OCI-LY1 (cell line): Measurements from ENCODE around the gene PCNX2.

Experiments
- H2AFZ ChIP-seq: fragments of 200-600 bp; sonication (generic), shearing (Covaris generic); 2 replicates; pipeline ENCODE4 v1.6.0; 2014; ENCODE audit warnings: antibody characterized with exemption, mild to moderate bottlenecking, low read length
- H3F3A ChIP-seq: fragments of 200-600 bp; sonication (generic), shearing (Covaris generic); 2 replicates; pipeline ENCODE4 v1.6.0; 2014; ENCODE audit warnings: mild to moderate bottlenecking, antibody characterized with exemption, low read length, moderate library complexity; ENCODE audit not compliant: insufficient read depth
- H3K27ac ChIP-seq: fragments of 200-600 bp; sonication (generic); 2 replicates; pipeline ENCODE4 v1.5.1; 2014; ENCODE audit warnings: low read length, mixed run types, mild to moderate bottlenecking, low read depth; ENCODE audit not compliant: poor library complexity, severe bottlenecking
- H3K27me3 ChIP-seq: fragments of 200-600 bp; sonication (generic); 2 replicates; pipeline ENCODE4 v1.6.0; 2014; ENCODE audit warnings: antibody characterized with exemption, mild to moderate bottlenecking, low read length, moderate library complexity; ENCODE audit not compliant: insufficient read depth
- H3K36me3 ChIP-seq: fragments of 200-600 bp; sonication (generic); 2 replicates; pipeline ENCODE4 v1.6.1; 2014; ENCODE audit warnings: mild to moderate bottlenecking, antibody characterized with exemption, low read length, moderate library complexity, mixed read lengths; ENCODE audit not compliant: insufficient read depth
- H3K4me1 ChIP-seq: fragments of 200-600 bp; sonication (generic); 2 replicates; pipeline ENCODE4 v1.5.1; 2014; ENCODE audit warnings: mild to moderate bottlenecking, low read length, moderate library complexity; ENCODE audit not compliant: insufficient read depth, severe bottlenecking
- H3K4me2 ChIP-seq: fragments of 200-600 bp; sonication (generic), shearing (Covaris generic); 2 replicates; pipeline ENCODE4 v1.6.1; 2014; ENCODE audit warnings: low read length
- H3K4me3 ChIP-seq: fragments of 200-600 bp; sonication (generic); 2 replicates; pipeline ENCODE4 v1.5.1; 2014; ENCODE audit warnings: low read length, low read depth, mild to moderate bottlenecking, mixed read lengths; ENCODE audit not compliant: poor library complexity, severe bottlenecking
- H3K79me2 ChIP-seq: fragments of 200-600 bp; shearing (Covaris generic); 2 replicates; pipeline ENCODE4 v1.6.1; 2016; ENCODE audit warnings: mixed run types, low read length, mixed read lengths; ENCODE audit not compliant: insufficient read depth
- H3K9ac ChIP-seq: fragments of 200-600 bp; sonication (generic), shearing (Covaris generic); 2 replicates; pipeline ENCODE4 v1.6.1; 2014; ENCODE audit warnings: mild to moderate bottlenecking, low read length, mixed read lengths
- H3K9me2 ChIP-seq: fragments of 200-600 bp; sonication (generic), shearing (Covaris generic); 2 replicates; pipeline ENCODE4 v1.6.1; 2014; ENCODE audit warnings: low read depth, mild to moderate bottlenecking, low read length, mixed read lengths
- H3K9me3 ChIP-seq: fragments of 200-600 bp; shearing (Covaris generic); 2 replicates; pipeline ENCODE4 v1.6.1; 2014; ENCODE audit warnings: low read length, mixed read lengths
- H4K20me1 ChIP-seq: fragments of 200-600 bp; sonication (generic), shearing (Covaris generic); 2 replicates; pipeline ENCODE4 v1.6.0; 2016; ENCODE audit warnings: mild to moderate bottlenecking, low read length; ENCODE audit not compliant: insufficient read depth
- EZH2 ChIP-seq: fragments of 200-600 bp; sonication (generic), shearing (Covaris generic); IDR thresholded peaks from 2 replicates; pipeline ENCODE4 v1.8.0; 2017; ENCODE audit warnings: borderline replicate concordance, mixed run types, mild to moderate bottlenecking, antibody characterized with exemption, low read length, moderate library complexity, mixed read lengths
- TF ChIP-seq, protein P1 (sequence below): fragments of 200-600 bp; sonication (generic), shearing (Covaris generic); IDR thresholded peaks from 2 replicates; pipeline ENCODE4 v1.5.1; 2017; ENCODE audit warnings: mild to moderate bottlenecking, antibody characterized with exemption, low read length, moderate library complexity, mixed read lengths

Gene PCNX2

DNA sequence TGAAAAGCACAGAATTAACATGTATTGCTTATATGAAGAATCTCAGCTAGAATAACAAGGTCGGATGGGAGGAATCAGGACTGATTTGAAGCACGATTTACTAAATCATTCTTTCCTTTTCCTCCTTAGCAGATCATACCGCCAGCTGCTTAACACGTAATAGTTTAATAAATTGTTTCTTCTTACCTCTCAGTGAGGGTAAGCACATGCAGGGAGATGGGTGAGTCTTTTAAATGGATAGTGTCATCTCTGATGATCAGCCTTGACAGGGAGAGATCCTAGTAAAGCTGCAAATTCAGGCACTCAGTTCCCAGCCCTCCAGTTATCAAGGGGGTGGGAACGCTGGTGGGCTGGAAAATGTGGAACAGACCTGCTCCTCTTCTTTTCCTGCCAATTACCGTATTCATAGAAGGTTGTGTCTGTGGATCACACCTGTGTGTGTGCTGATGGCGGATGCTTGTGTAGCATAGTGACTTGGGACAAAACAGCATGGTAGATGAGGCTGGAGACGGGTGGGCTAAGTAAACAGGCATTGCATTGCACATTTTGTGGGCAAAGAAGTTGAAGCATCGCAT, 314.5 kb downstream of the PCNX2 start:
- no peaks in the 10 kb centered on the region for H4K20me1 ChIP-seq
- H3F3A ChIP-seq, result no peaks in the 10 kb centered on the region
- peaks cover 13% of the 10 kb centered on the region for H3K4me1 ChIP-seq
- no peaks in the 10 kb centered on the region for H3K9me3 ChIP-seq
- no peaks in the 10 kb centered on the region for H3K9me2 ChIP-seq
- H3K36me3 ChIP-seq, result peaks cover 12% of the 10 kb centered on the region
- no peak overlapping the region for H3K4me2 ChIP-seq
- TF ChIP-seq EZH2, result no peak
- TF ChIP-seq, protein P1, sequence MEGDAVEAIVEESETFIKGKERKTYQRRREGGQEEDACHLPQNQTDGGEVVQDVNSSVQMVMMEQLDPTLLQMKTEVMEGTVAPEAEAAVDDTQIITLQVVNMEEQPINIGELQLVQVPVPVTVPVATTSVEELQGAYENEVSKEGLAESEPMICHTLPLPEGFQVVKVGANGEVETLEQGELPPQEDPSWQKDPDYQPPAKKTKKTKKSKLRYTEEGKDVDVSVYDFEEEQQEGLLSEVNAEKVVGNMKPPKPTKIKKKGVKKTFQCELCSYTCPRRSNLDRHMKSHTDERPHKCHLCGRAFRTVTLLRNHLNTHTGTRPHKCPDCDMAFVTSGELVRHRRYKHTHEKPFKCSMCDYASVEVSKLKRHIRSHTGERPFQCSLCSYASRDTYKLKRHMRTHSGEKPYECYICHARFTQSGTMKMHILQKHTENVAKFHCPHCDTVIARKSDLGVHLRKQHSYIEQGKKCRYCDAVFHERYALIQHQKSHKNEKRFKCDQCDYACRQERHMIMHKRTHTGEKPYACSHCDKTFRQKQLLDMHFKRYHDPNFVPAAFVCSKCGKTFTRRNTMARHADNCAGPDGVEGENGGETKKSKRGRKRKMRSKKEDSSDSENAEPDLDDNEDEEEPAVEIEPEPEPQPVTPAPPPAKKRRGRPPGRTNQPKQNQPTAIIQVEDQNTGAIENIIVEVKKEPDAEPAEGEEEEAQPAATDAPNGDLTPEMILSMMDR, result no peak
- no peaks in the 10 kb centered on the region for H3K79me2 ChIP-seq
- H2AFZ ChIP-seq, result no peak overlapping the region
- no peak overlapping the region for H3K4me3 ChIP-seq
- no peaks in the 10 kb centered on the region for H3K27me3 ChIP-seq
- no peak overlapping the region for H3K9ac ChIP-seq
- H3K27ac ChIP-seq, result no peak overlapping the region

DNA sequence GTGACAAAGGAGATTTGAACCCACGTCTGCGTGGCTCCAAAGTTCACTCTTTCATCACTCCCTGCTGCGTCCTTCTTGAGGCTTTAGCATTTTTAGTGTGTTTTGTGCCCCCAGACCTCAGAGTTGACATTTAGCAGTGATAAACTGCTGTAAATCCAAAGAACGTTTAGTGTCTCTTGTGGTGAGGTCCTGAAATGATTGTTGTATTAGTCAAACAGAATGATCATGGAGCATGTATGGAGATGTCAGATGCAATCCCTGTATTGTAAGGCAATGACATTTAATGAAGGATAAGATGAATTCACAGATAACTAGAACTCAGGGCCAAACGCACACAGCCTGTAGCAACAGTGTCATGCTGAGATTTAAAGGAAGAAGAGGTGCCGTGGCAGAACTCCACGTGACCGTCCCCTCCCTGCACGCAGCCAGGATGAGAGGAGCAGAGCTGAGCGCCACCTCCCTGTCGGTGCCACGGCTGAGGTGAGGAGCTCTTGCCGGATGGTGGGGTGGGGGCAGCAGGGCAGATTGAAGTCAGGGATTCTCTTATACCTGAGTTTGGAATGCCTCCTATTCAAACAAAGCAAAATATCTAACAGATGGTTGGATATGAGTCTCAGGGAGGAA, 315.1 kb downstream of the PCNX2 start:
- Histone ChIP-seq H3K27me3 (no peaks in the 10 kb centered on the region), H3K27ac (no peak overlapping the region), H3K4me3 (no peak overlapping the region), H3K4me2 (no peak overlapping the region), H4K20me1 (no peaks in the 10 kb centered on the region), H3K79me2 (no peaks in the 10 kb centered on the region), H3K9ac (no peak overlapping the region), H2AFZ (no peak overlapping the region), H3K36me3 (peaks cover 14% of the 10 kb centered on the region), H3K4me1 (peaks cover 13% of the 10 kb centered on the region), H3K9me3 (no peaks in the 10 kb centered on the region), H3F3A (no peaks in the 10 kb centered on the region), H3K9me2 (no peaks in the 10 kb centered on the region)
- no peak for TF ChIP-seq EZH2
- TF ChIP-seq, protein P1, result no peak

DNA sequence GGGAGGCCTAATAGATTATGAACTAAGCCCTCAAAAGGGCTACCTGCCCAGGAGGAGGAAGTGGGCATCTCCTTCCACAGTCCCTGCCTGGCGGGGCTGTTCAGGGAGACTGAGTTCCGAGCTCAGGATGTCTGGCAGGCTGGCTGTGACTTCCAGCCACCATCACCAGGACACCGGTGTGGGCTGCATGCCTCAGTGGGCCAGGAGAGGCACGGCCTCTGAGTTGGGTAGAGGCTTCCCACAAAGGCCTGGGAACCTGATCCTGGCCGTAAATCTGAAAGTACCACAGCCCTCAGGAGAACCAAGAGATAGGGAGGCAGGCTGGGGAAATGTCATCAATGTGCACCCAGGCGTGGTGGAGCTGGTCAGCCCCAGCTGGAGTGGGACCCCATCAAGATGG, 316.0 kb downstream of the PCNX2 start:
- Histone ChIP-seq H3K79me2 (no peaks in the 10 kb centered on the region), H3K27me3 (no peaks in the 10 kb centered on the region), H3K4me3 (no peak overlapping the region), H3K36me3 (peaks cover 23% of the 10 kb centered on the region), H3K9ac (no peak overlapping the region), H3F3A (no peaks in the 10 kb centered on the region), H3K9me2 (no peaks in the 10 kb centered on the region), H2AFZ (no peak overlapping the region), H3K4me2 (no peak overlapping the region), H4K20me1 (no peaks in the 10 kb centered on the region), H3K4me1 (peaks cover 13% of the 10 kb centered on the region), H3K27ac (no peak overlapping the region), H3K9me3 (no peaks in the 10 kb centered on the region)
- TF ChIP-seq EZH2, result no peak
- TF ChIP-seq, protein P1, result no peak
